B cell (primary cell): ENCODE results near the gene PET100. TPM values are rescaled to one million over a fixed set of nuclear protein-coding genes. Genes with fewer than 3 reads are reported as not detected.

ENCODE experiments used
- ATAC-seq: fragments of 200-7000 bp; cut with Tn5 transposase; one replicate; pipeline ENCODE4 v1.10.0; 2021; ENCODE audit warnings: low read depth, mild to moderate bottlenecking, moderate number of reproducible peaks, moderate library complexity
- CTCF ChIA-PET: fragments of 350-600 bp; sonication (Branson Sonifier 250); formaldehyde crosslinking; loops from one replicate; lab custom pipeline; 2021; ENCODE audit warnings: antibody characterized with exemption, inconsistent platforms; lab: Charles Lee
- POLR2A ChIA-PET: fragments of 350-600 bp; sonication (Branson Sonifier 250); formaldehyde crosslinking; loops from one replicate; lab custom pipeline; 2021; ENCODE audit warnings: antibody characterized with exemption; lab: Charles Lee
- DNase-seq: peaks from one replicate; pipeline ENCODE4 v3.0.0; 2013
- H2AFZ ChIP-seq: 2 replicates; pipeline ENCODE4 v1.6.1; 2012; ENCODE audit warnings: mild to moderate bottlenecking, low read depth, low read length; ENCODE audit not compliant: insufficient read depth, poor library complexity, severe bottlenecking
- H3K27ac ChIP-seq, 2 donors: 1 replicate in 1 of 2; 2 replicates in 1 of 2; pipeline ENCODE4 v1.5.1; 2012 to 2013; ENCODE audit warnings: low read length in 2 of 2, mild to moderate bottlenecking in 2 of 2, moderate library complexity in 1 of 2
- H3K27me3 ChIP-seq, 4 experiments: fragments of 200-600 bp in 1 of 4; sonication (generic) in 1 of 4; replicated peaks in 1 of 4; 1 replicate in 2 of 4; 2 replicates in 2 of 4; pipeline versions ENCODE4 v1.6.1 to v1.7.0; 2013 to 2016; ENCODE audit warnings: low read length in 3 of 4, mild to moderate bottlenecking in 2 of 4, mixed read lengths in 1 of 4, moderate library complexity in 1 of 4; ENCODE audit not compliant: insufficient read depth in 4 of 4, control insufficient read depth in 3 of 4; ENCODE audit errors: control extremely low read depth in 1 of 4
- H3K36me3 ChIP-seq, 2 experiments: replicated peaks in 1 of 2; 1 replicate in 1 of 2; 2 replicates in 1 of 2; pipeline versions ENCODE4 v1.6.1 to v1.7.1; 2013; ENCODE audit warnings: low read length in 1 of 2; ENCODE audit not compliant: insufficient read depth in 2 of 2, control insufficient read depth in 1 of 2; ENCODE audit errors: control extremely low read depth in 1 of 2, extremely low read depth in 1 of 2
- H3K4me1 ChIP-seq, 2 donors: fragments of 200-600 bp in 1 of 2; sonication (generic) in 1 of 2; 1 replicate in 1 of 2; 2 replicates in 1 of 2; pipeline versions ENCODE4 v1.5.1 to v1.6.1; 2013 to 2017; ENCODE audit warnings: low read length in 2 of 2; ENCODE audit not compliant: control insufficient read depth in 2 of 2, insufficient read depth in 2 of 2
- H3K4me2 ChIP-seq: replicated peaks from 2 replicates; pipeline ENCODE3; 2012; ENCODE audit warnings: mild to moderate bottlenecking, low read depth, low read length; ENCODE audit not compliant: poor library complexity, severe bottlenecking
- H3K4me3 ChIP-seq, 5 experiments: fragments of 200-600 bp in 1 of 5; sonication (generic) in 1 of 5; 1 replicate in 3 of 5; 2 replicates in 2 of 5; pipeline versions ENCODE4 v1.5.1 to v1.7.0; 2011 to 2016; ENCODE audit warnings: low read length in 4 of 5, mild to moderate bottlenecking in 4 of 5, low read depth in 2 of 5, control low read depth in 1 of 5, moderate library complexity in 1 of 5; ENCODE audit not compliant: insufficient read depth in 1 of 5; ENCODE audit errors: control extremely low read depth in 1 of 5, extremely low read depth in 1 of 5
- H3K79me2 ChIP-seq: fragments of 200-600 bp; sonication (generic); one replicate; pipeline ENCODE4 v1.6.0; 2016; ENCODE audit warnings: low read length; ENCODE audit not compliant: control insufficient read depth, insufficient read depth
- H3K9ac ChIP-seq: fragments of 200-600 bp; sonication (generic); 2 replicates; pipeline ENCODE4 v1.6.1; 2017; ENCODE audit warnings: mild to moderate bottlenecking, low read length, moderate library complexity
- H3K9me3 ChIP-seq, 3 donors: one replicate each; pipeline versions ENCODE4 v1.6.1 to v1.7.1; 2013; ENCODE audit warnings: low read length in 2 of 3; ENCODE audit not compliant: control insufficient read depth in 2 of 3, insufficient read depth in 1 of 3; ENCODE audit errors: control extremely low read depth in 1 of 3
- H4K20me1 ChIP-seq: 2 replicates; pipeline ENCODE4 v1.6.0; 2012; ENCODE audit warnings: mild to moderate bottlenecking, low read length; ENCODE audit not compliant: insufficient read depth, control insufficient read depth, poor library complexity, severe bottlenecking
- H3K27ac Mint-ChIP-seq: one replicate; pipeline ENCODE4 v1.8.0; 2021; ENCODE audit warnings: mixed read lengths
- H3K27me3 Mint-ChIP-seq: one replicate; pipeline ENCODE4 v1.8.0; 2021; ENCODE audit warnings: mixed read lengths
- H3K4me1 Mint-ChIP-seq: one replicate; pipeline ENCODE4 v1.8.0; 2021; ENCODE audit warnings: mixed read lengths
- H3K4me3 Mint-ChIP-seq: one replicate; pipeline ENCODE4 v1.8.0; 2021; ENCODE audit warnings: mixed read lengths
- H3K9me3 Mint-ChIP-seq: one replicate; pipeline ENCODE4 v1.8.0; 2022; ENCODE audit warnings: mixed read lengths; ENCODE audit not compliant: insufficient read depth
- CTCF ChIP-seq: fragments of 200-600 bp; IDR thresholded peaks from one replicate; pipeline ENCODE4 v1.8.0; 2022; ENCODE audit warnings: antibody characterized with exemption, mild to moderate bottlenecking
- WGBS: methylation state at CpG from one replicate; pipeline ENCODE4 v1.1.5; 2013; ENCODE audit warnings: missing lambda C conversion rate; ENCODE audit not compliant: insufficient coverage; 5-methylcytosine and 5-hydroxymethylcytosine counted together
- intact Hi-C: fragments of 100-400 bp; cut with micrococcal nuclease; formaldehyde crosslinking; loops from one replicate; pipeline ENCODE4 v1.10.0; 2022
- polyA plus RNA-seq: library from polyadenylated mRNA; depleted of rRNA; stranded (reverse); fragments of >200 nt; gene quantifications from 2 replicates; pipeline ENCODE4 v1.2.3, GENCODE V29; 2012
- total RNA-seq, 2 donors: library from RNA; stranded (reverse); fragments of 120-200 nt in 1 of 2; gene quantifications; 1 replicate in 1 of 2; 2 replicates in 1 of 2; pipeline versions ENCODE4 v1.2.3 to v1.2.4, GENCODE V29; 2013 to 2022

The PET100 gene
- total and polyA plus RNA-seq, 2 donors (not counting 1 experiment from before 2014, with no cell fraction given), result 31.3 to 100 TPM

- H3K27me3 Mint-ChIP-seq, result no peaks in the 10 kb centered on the region
- DNase-seq (no peak), ATAC-seq (no peak)
- Histone ChIP-seq H4K20me1 (peaks cover 40% of the 10 kb centered on the region), H3K27me3 (no peaks in the 10 kb centered on the region), H2AFZ (no peak overlapping the region), H3K9ac (no peak overlapping the region), H3K4me2 (no peak overlapping the region), H3K4me1 (peaks cover 9 to 12% of the 10 kb centered on the region in 2 donors), H3K9me3 (peaks cover 0 to 9% (median 0%) of the 10 kb centered on the region in 3 donors), H3K27ac (no peak overlapping the region), H3K36me3 (peaks cover 4 to 50% of the 10 kb centered on the region in 2 experiments), H3K79me2 (peaks cover 30% of the 10 kb centered on the region), H3K4me3 (no peak overlapping the region)
- H3K4me3 Mint-ChIP-seq, result no peak overlapping the region
- 98% methylated on average over 34 of the region's 43 CpGs for WGBS
- intact Hi-C loops, result no loop called here
- ChIA-PET POLR2A (interaction anchor here (0.5 to 1.3 kb wide), 2 partner anchors 12 to 716 kb away, joined by 3 to 7 read pairs; partner anchors contain the start of genes PET100 and XAB2), CTCF (interaction anchor here (0.6 kb wide), 1 partner anchor 10 kb away, joined by 3 read pairs; no protein-coding TSS in a partner anchor)
- no peaks in the 10 kb centered on the region for H3K9me3 Mint-ChIP-seq
- TF ChIP-seq CTCF, result no peak
- no peak overlapping the region for H3K27ac Mint-ChIP-seq
- H3K4me1 Mint-ChIP-seq, result peaks cover 21% of the 10 kb centered on the region
Measured at GRCh38 chr19:7641290-7642276, 12.0 kb downstream of the PET100 start.
